H9 (cell line): ENCODE data around the gene ACER3. TPM values are rescaled to one million over a fixed set of nuclear protein-coding genes. Genes with fewer than 3 reads are reported as not detected.
A peak's percentile ranks its signal among the peaks of the same experiment; 100 is the strongest.

Source experiments
- DNase-seq: peaks from one replicate; pipeline ENCODE4 v3.0.0-alpha.2; 2017
- H2AFZ ChIP-seq: one replicate; pipeline ENCODE4 v1.6.1; 2013; ENCODE audit warnings: mild to moderate bottlenecking, low read length, control low read depth, moderate library complexity
- H2AK5ac ChIP-seq: 2 replicates; pipeline ENCODE4 v1.6.1; 2013; ENCODE audit warnings: low read length, control low read depth, mixed read lengths; ENCODE audit not compliant: insufficient read length
- H2BK120ac ChIP-seq: one replicate; pipeline ENCODE4 v1.6.1; 2013; ENCODE audit warnings: low read depth, mild to moderate bottlenecking, low read length, control low read depth, inconsistent platforms; ENCODE audit not compliant: poor library complexity, severe bottlenecking
- H2BK12ac ChIP-seq: 2 replicates; pipeline ENCODE4 v1.6.1; 2013; ENCODE audit warnings: low read length, control low read depth, mixed read lengths, low read depth; ENCODE audit not compliant: insufficient read length
- H2BK15ac ChIP-seq: 2 replicates; pipeline ENCODE4 v1.6.1; 2013; ENCODE audit warnings: low read depth, low read length, control low read depth
- H2BK20ac ChIP-seq: one replicate; pipeline ENCODE4 v1.6.1; 2013; ENCODE audit warnings: low read depth, mild to moderate bottlenecking, low read length, control low read depth, inconsistent platforms; ENCODE audit not compliant: poor library complexity, severe bottlenecking
- H2BK5ac ChIP-seq: 2 replicates; pipeline ENCODE4 v1.6.1; 2013; ENCODE audit warnings: low read length, control low read depth, mixed read lengths; ENCODE audit not compliant: insufficient read length
- H3K14ac ChIP-seq: 2 replicates; pipeline ENCODE4 v1.6.1; 2013; ENCODE audit warnings: low read length, control low read depth; ENCODE audit not compliant: insufficient read depth
- H3K18ac ChIP-seq: 2 replicates; pipeline ENCODE4 v1.6.1; 2013; ENCODE audit warnings: low read depth, mild to moderate bottlenecking, mixed read lengths, low read length, control low read depth; ENCODE audit not compliant: insufficient read length
- H3K23ac ChIP-seq: 2 replicates; pipeline ENCODE4 v1.6.1; 2013; ENCODE audit warnings: low read length, control low read depth, mixed read lengths, low read depth; ENCODE audit not compliant: insufficient read length
- H3K23me2 ChIP-seq: 2 replicates; pipeline ENCODE4 v1.6.1; 2013; ENCODE audit warnings: low read depth, mild to moderate bottlenecking, mixed read lengths, low read length, control low read depth; ENCODE audit not compliant: insufficient read length, poor library complexity, severe bottlenecking
- H3K27ac ChIP-seq: 2 replicates; pipeline ENCODE4 v1.5.1; 2013; ENCODE audit warnings: low read length, control low read depth, mixed read lengths, low read depth; ENCODE audit not compliant: insufficient read length
- H3K27me3 ChIP-seq: 2 replicates; pipeline ENCODE4 v1.6.1; 2013; ENCODE audit warnings: low read length, control low read depth, inconsistent platforms; ENCODE audit not compliant: insufficient read depth
- H3K4ac ChIP-seq: 2 replicates; pipeline ENCODE4 v1.6.1; 2013; ENCODE audit warnings: low read depth, mild to moderate bottlenecking, control low read depth, inconsistent platforms, low read length, moderate library complexity
- H3K4me1 ChIP-seq: 2 replicates; pipeline ENCODE4 v1.6.1; 2013; ENCODE audit warnings: low read length, control low read depth, inconsistent platforms; ENCODE audit not compliant: insufficient read depth
- H3K4me2 ChIP-seq: 2 replicates; pipeline ENCODE4 v1.6.1; 2013; ENCODE audit warnings: low read length, control low read depth, mixed read lengths; ENCODE audit not compliant: insufficient read length, insufficient read depth
- H3K56ac ChIP-seq: 2 replicates; pipeline ENCODE4 v1.6.1; 2013; ENCODE audit warnings: low read depth, mild to moderate bottlenecking, mixed read lengths, low read length, control low read depth; ENCODE audit not compliant: insufficient read length
- H3K79me1 ChIP-seq: 2 replicates; pipeline ENCODE4 v1.6.1; 2013; ENCODE audit warnings: low read depth, mild to moderate bottlenecking, moderate library complexity, low read length, control low read depth, inconsistent platforms; ENCODE audit not compliant: insufficient read depth, poor library complexity, severe bottlenecking
- H3K79me2 ChIP-seq: 2 replicates; pipeline ENCODE4 v1.6.1; 2013; ENCODE audit warnings: low read length, control low read depth, inconsistent platforms; ENCODE audit not compliant: insufficient read depth
- H3K9ac ChIP-seq: 2 replicates; pipeline ENCODE4 v1.6.1; 2013; ENCODE audit warnings: low read length, control low read depth, mixed read lengths; ENCODE audit not compliant: insufficient read length; ENCODE audit errors: extremely low read depth
- H3K9me3 ChIP-seq: one replicate; pipeline ENCODE4 v1.6.1; 2013; ENCODE audit warnings: low read depth, low read length, inconsistent platforms; ENCODE audit not compliant: control insufficient read depth
- H3T11ph ChIP-seq: one replicate; pipeline ENCODE4 v1.6.1; 2013; ENCODE audit warnings: mild to moderate bottlenecking, low read length, control low read depth, inconsistent platforms
- H4K20me1 ChIP-seq: one replicate; pipeline ENCODE4 v1.6.1; 2013; ENCODE audit not compliant: control insufficient read depth, insufficient read length, insufficient read depth
- H4K5ac ChIP-seq: 2 replicates; pipeline ENCODE4 v1.6.1; 2013; ENCODE audit warnings: low read depth, mild to moderate bottlenecking, mixed read lengths, low read length, control low read depth; ENCODE audit not compliant: insufficient read length
- H4K8ac ChIP-seq: replicated peaks from 2 replicates; pipeline ENCODE4 v1.6.1; 2013; ENCODE audit warnings: low read length, control low read depth, mixed read lengths, low read depth; ENCODE audit not compliant: insufficient read length
- H4K91ac ChIP-seq: 2 replicates; pipeline ENCODE4 v1.6.1; 2013; ENCODE audit warnings: low read depth, mild to moderate bottlenecking, moderate library complexity, mixed read lengths, low read length, control low read depth; ENCODE audit not compliant: insufficient read length
- H3K27ac Mint-ChIP-seq, 3 experiments: 2 replicates in 2 of 3; 3 replicates in 1 of 3; pipeline ENCODE4 v1.8.0; 2020 to 2021; ENCODE audit warnings: mixed read lengths in 3 of 3, mild to moderate bottlenecking in 1 of 3, moderate library complexity in 1 of 3
- H3K27me3 Mint-ChIP-seq: 2 replicates; pipeline ENCODE4 v1.8.0; 2021; ENCODE audit warnings: low read depth, mild to moderate bottlenecking, moderate library complexity, mixed read lengths
- H3K36me3 Mint-ChIP-seq, 3 experiments: 2 replicates in 2 of 3; 3 replicates in 1 of 3; pipeline ENCODE4 v1.8.0; 2020 to 2021; ENCODE audit warnings: low read depth in 3 of 3, mixed read lengths in 3 of 3; ENCODE audit not compliant: insufficient read depth in 1 of 3
- H3K4me1 Mint-ChIP-seq, 2 experiments: 2 replicates each; pipeline ENCODE4 v1.8.0; 2020; ENCODE audit warnings: mixed read lengths in 2 of 2
- H3K4me3 Mint-ChIP-seq, 2 experiments: 2 replicates in 1 of 2; 3 replicates in 1 of 2; pipeline ENCODE4 v1.8.0; 2020 to 2021; ENCODE audit warnings: mild to moderate bottlenecking in 2 of 2, mixed read lengths in 2 of 2, moderate library complexity in 1 of 2
- H3K9me3 Mint-ChIP-seq, 2 experiments: 2 replicates in 1 of 2; 3 replicates in 1 of 2; pipeline ENCODE4 v1.8.0; 2020; ENCODE audit warnings: mild to moderate bottlenecking in 2 of 2, mixed read lengths in 2 of 2, moderate library complexity in 1 of 2
- WGBS: extraction: QIAGEN DNeasy Blood & Tissue Kit; methylation state at CpG from one replicate; pipeline ENCODE4 v1.1.7; 2013; ENCODE audit warnings: missing lambda C conversion rate, low lambda C conversion rate, mixed read lengths; ENCODE audit not compliant: insufficient read length; ENCODE audit errors: extremely low coverage; 5-methylcytosine and 5-hydroxymethylcytosine counted together
- total RNA-seq: library from RNA; stranded (reverse); gene quantifications from 2 replicates; pipeline ENCODE4 v1.2.1, GENCODE V29; 2021
- TF ChIP-seq, protein P1 (sequence below): fragments of 200-600 bp; sonication (generic); conservative IDR thresholded peaks from 3 replicates; pipeline ENCODE4 v1.8.0; 2021; ENCODE audit warnings: antibody characterized with exemption, mild to moderate bottlenecking

The ACER3 gene
- total RNA-seq, 1 experiment from 2014 or later, result 14.7 TPM

GRCh38 chr11:77044356-77044755 is 183.6 kb downstream of the ACER3 start:
- Mint-ChIP-seq H3K4me1 (peaks cover 12 to 19% of the 10 kb centered on the region in 2 experiments), H3K27ac (no peak overlapping the region; a peak in 1 of 7 replicates), H3K27me3 (peaks cover 47% of the 10 kb centered on the region), H3K9me3 (peaks cover 4 to 6% of the 10 kb centered on the region in 2 experiments), H3K4me3 (0 out of 5 replicates have a peak overlapping the region, but pooled peaks of 1 of the 2 experiments have one; percentile 9), H3K36me3 (peaks cover 0 to 7% (median 0%) of the 10 kb centered on the region in 3 experiments; a peak in 3 of 7 replicates)
- no peak overlapping the region for H4K8ac ChIP-seq
- no peaks in the 10 kb centered on the region for H4K20me1 ChIP-seq
- no peaks in the 10 kb centered on the region for H3K23me2 ChIP-seq
- H3K79me2 ChIP-seq, result no peaks in the 10 kb centered on the region
- H3T11ph ChIP-seq, result no peak overlapping the region
- H2BK20ac ChIP-seq, result no peak overlapping the region
- no peak overlapping the region for H2AFZ ChIP-seq
- H2AK5ac ChIP-seq, result no peak overlapping the region
- no peak overlapping the region for H4K5ac ChIP-seq
- no peak overlapping the region for H3K4me2 ChIP-seq
- H3K14ac ChIP-seq, result no peak overlapping the region
- H3K4ac ChIP-seq, result no peak overlapping the region
- no peak overlapping the region for H3K9ac ChIP-seq
- TF ChIP-seq, protein P1, sequence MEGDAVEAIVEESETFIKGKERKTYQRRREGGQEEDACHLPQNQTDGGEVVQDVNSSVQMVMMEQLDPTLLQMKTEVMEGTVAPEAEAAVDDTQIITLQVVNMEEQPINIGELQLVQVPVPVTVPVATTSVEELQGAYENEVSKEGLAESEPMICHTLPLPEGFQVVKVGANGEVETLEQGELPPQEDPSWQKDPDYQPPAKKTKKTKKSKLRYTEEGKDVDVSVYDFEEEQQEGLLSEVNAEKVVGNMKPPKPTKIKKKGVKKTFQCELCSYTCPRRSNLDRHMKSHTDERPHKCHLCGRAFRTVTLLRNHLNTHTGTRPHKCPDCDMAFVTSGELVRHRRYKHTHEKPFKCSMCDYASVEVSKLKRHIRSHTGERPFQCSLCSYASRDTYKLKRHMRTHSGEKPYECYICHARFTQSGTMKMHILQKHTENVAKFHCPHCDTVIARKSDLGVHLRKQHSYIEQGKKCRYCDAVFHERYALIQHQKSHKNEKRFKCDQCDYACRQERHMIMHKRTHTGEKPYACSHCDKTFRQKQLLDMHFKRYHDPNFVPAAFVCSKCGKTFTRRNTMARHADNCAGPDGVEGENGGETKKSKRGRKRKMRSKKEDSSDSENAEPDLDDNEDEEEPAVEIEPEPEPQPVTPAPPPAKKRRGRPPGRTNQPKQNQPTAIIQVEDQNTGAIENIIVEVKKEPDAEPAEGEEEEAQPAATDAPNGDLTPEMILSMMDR, result no peak
- no peak overlapping the region for H3K18ac ChIP-seq
- WGBS, result no CpG with 5 or more reads among the region's 2 CpGs
- H3K79me1 ChIP-seq, result no peaks in the 10 kb centered on the region
- no peak for DNase-seq
- no peaks in the 10 kb centered on the region for H3K9me3 ChIP-seq
- no peak overlapping the region for H3K27ac ChIP-seq
- no peak overlapping the region for H2BK5ac ChIP-seq
- H3K27me3 ChIP-seq, result peaks cover 7% of the 10 kb centered on the region; the same call in 1 of the 2 replicates
- H2BK15ac ChIP-seq, result no peak overlapping the region
- H4K91ac ChIP-seq, result no peak overlapping the region
- H2BK12ac ChIP-seq, result no peak overlapping the region
- no peak overlapping the region for H2BK120ac ChIP-seq
- no peak overlapping the region for H3K23ac ChIP-seq
- no peak overlapping the region for H3K56ac ChIP-seq
- H3K4me1 ChIP-seq, result no peaks in the 10 kb centered on the region
